A549 (cell line): ENCODE results near the gene FASTKD2.

ENCODE experiments used
- BHLHE40 ChIP-seq: IDR thresholded peaks from 2 replicates; pipeline ENCODE4 v1.6.1; 2012; ENCODE audit warnings: low read depth, low read length, inconsistent platforms
- CBX2 ChIP-seq: fragments of 200-600 bp; sonication (generic); IDR thresholded peaks from 2 replicates; pipeline ENCODE4 v1.6.1; 2016; ENCODE audit warnings: low read depth, mild to moderate bottlenecking, borderline replicate concordance
- CHD2 ChIP-seq: fragments of 150-350 bp; IDR thresholded peaks from 2 replicates; pipeline ENCODE4 v1.6.1; 2014; ENCODE audit warnings: low read length; ENCODE audit not compliant: partially characterized antibody
- HDAC2 ChIP-seq: fragments of 200-600 bp; sonication (generic); IDR thresholded peaks from 2 replicates; pipeline ENCODE4 v1.6.1; 2016
- MYC ChIP-seq: IDR thresholded peaks from 2 replicates; pipeline ENCODE4 v1.6.1; 2012; ENCODE audit warnings: mild to moderate bottlenecking, inconsistent platforms, low read length, improper control_type of control experiment, borderline replicate concordance
- PHF8 ChIP-seq: fragments of 200-600 bp; sonication (generic); IDR thresholded peaks from 2 replicates; pipeline ENCODE4 v1.6.1; 2016; ENCODE audit warnings: low read depth, mild to moderate bottlenecking, antibody characterized with exemption, moderate library complexity, borderline replicate concordance
- POLR2A ChIP-seq: IDR thresholded peaks from 2 replicates; pipeline ENCODE4 v1.6.1; 2012; ENCODE audit warnings: mild to moderate bottlenecking, low read length
- RAD21 ChIP-seq, 2 experiments: fragments of >200 bp in 1 of 2; sonication (Bioruptor Twin) in 1 of 2; formaldehyde crosslinking in 1 of 2; IDR thresholded peaks in 1 of 2; conservative IDR thresholded peaks in 1 of 2; 2 replicates in 1 of 2; 3 replicates in 1 of 2; pipeline ENCODE4 v1.6.1; 2012 to 2018; ENCODE audit warnings: inconsistent platforms in 1 of 2
- RNF2 ChIP-seq: fragments of 200-600 bp; sonication (generic); IDR thresholded peaks from 2 replicates; pipeline ENCODE4 v1.6.1; 2016; ENCODE audit warnings: low read depth, mild to moderate bottlenecking, antibody characterized with exemption, moderate library complexity, borderline replicate concordance
- TF ChIP-seq, protein P1 (sequence below): fragments of >200 bp; sonication (Bioruptor Twin); formaldehyde crosslinking; IDR thresholded peaks from 3 replicates; pipeline ENCODE4 v1.5.1; 2016
- TF ChIP-seq, protein P2 (sequence below): fragments of 450-650 bp; IDR thresholded peaks from 2 replicates; pipeline ENCODE4 v1.6.1; 2014; ENCODE audit warnings: antibody characterized with exemption
- TF ChIP-seq, protein P3 (sequence below): fragments of 200-600 bp; sonication (generic); IDR thresholded peaks from 2 replicates; pipeline ENCODE4 v1.6.1; 2016; ENCODE audit warnings: antibody characterized with exemption, mild to moderate bottlenecking, moderate library complexity

DNA sequence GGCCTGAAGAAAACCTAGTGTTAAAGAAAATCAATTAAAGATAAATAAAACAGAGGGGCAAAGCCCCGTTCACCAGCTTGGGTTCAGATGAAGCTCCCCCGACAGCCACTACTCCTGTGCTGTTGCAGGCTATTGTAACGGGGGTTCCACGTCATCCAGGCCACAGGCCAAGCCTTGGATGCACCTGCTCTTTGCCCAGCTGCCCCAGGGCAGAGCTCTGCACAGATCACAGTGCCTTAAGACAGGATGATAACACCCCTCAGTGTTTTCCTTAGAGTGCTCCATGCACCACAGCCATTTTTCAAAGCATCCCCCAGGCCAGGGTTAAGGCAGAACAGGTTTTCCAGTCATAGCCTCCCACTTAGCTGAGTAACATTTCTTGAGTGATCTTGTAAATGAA lies 32.0 kb downstream of the FASTKD2 start:
- TF ChIP-seq CHD2 (no peak), BHLHE40 (no peak), PHF8 (no peak), RAD21 (conservative IDR thresholded peaks at IDR 0.05 in 1 of 2, IDR thresholded peaks at IDR 0.05 in 1 of 2) (no peak), POLR2A (no peak), RNF2 (no peak), CBX2 (no peak), MYC (no peak), HDAC2 (no peak)
- TF ChIP-seq, protein P1, sequence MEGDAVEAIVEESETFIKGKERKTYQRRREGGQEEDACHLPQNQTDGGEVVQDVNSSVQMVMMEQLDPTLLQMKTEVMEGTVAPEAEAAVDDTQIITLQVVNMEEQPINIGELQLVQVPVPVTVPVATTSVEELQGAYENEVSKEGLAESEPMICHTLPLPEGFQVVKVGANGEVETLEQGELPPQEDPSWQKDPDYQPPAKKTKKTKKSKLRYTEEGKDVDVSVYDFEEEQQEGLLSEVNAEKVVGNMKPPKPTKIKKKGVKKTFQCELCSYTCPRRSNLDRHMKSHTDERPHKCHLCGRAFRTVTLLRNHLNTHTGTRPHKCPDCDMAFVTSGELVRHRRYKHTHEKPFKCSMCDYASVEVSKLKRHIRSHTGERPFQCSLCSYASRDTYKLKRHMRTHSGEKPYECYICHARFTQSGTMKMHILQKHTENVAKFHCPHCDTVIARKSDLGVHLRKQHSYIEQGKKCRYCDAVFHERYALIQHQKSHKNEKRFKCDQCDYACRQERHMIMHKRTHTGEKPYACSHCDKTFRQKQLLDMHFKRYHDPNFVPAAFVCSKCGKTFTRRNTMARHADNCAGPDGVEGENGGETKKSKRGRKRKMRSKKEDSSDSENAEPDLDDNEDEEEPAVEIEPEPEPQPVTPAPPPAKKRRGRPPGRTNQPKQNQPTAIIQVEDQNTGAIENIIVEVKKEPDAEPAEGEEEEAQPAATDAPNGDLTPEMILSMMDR: no peak
- TF ChIP-seq, protein P2, sequence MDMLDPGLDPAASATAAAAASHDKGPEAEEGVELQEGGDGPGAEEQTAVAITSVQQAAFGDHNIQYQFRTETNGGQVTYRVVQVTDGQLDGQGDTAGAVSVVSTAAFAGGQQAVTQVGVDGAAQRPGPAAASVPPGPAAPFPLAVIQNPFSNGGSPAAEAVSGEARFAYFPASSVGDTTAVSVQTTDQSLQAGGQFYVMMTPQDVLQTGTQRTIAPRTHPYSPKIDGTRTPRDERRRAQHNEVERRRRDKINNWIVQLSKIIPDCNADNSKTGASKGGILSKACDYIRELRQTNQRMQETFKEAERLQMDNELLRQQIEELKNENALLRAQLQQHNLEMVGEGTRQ: no peak
- TF ChIP-seq, protein P3, sequence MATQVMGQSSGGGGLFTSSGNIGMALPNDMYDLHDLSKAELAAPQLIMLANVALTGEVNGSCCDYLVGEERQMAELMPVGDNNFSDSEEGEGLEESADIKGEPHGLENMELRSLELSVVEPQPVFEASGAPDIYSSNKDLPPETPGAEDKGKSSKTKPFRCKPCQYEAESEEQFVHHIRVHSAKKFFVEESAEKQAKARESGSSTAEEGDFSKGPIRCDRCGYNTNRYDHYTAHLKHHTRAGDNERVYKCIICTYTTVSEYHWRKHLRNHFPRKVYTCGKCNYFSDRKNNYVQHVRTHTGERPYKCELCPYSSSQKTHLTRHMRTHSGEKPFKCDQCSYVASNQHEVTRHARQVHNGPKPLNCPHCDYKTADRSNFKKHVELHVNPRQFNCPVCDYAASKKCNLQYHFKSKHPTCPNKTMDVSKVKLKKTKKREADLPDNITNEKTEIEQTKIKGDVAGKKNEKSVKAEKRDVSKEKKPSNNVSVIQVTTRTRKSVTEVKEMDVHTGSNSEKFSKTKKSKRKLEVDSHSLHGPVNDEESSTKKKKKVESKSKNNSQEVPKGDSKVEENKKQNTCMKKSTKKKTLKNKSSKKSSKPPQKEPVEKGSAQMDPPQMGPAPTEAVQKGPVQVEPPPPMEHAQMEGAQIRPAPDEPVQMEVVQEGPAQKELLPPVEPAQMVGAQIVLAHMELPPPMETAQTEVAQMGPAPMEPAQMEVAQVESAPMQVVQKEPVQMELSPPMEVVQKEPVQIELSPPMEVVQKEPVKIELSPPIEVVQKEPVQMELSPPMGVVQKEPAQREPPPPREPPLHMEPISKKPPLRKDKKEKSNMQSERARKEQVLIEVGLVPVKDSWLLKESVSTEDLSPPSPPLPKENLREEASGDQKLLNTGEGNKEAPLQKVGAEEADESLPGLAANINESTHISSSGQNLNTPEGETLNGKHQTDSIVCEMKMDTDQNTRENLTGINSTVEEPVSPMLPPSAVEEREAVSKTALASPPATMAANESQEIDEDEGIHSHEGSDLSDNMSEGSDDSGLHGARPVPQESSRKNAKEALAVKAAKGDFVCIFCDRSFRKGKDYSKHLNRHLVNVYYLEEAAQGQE: no peak
